ENCODE data around the gene CYP2D6.

Gene CYP2D6

DNA sequence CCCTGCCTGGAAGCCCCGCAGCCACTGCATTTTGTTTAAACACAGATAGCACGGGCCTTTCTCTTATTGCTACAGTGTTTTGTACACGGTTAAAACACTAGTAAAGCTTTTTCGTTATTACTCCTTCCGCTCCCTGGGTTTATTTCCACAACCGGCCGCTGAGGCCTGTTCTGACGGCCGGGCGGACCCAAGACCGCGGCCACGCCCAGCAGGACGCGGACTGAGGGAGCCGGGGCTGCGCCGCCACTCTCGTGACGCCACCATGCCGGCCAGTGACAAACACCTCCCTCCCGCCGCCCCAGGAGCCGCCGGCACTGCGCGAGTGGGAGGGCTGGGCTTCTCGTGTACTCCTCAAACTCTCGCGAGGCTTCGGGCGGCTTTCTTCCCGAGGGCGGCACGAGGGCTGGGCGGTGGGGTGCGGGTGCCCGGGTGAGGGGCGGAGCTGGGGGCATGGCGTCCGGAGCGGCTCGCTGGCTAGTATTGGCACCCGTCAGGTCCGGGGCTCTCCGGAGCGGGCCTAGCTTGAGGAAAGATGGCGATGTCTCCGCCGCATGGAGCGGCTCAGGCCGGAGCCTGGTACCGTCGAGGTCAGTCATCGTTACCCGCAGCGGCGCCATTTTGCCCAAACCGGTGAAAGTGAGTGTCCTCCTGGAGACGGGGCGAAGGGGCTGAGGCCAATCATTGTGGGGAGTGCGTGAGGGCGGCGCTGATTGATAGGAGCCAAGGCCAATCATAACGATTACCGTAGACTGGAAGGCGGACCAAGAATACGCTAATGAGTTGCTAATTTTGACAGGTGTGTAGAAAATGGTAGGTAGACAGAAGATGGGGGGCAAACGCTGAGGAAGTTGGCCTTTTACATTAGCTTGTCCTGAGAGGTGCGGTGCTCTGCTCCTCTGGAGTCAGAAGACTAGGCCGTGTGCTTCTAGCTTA lies 51.0 kb downstream of the CYP2D6 start, which contains the start of gene SMDT1:
TSS of gene SMDT1 (plus strand) at position 382 of the 933 bp plus-strand sequence. CDS start at position 451, 69 bp downstream.
- DNase-seq, result peak; percentile 96

DNA sequence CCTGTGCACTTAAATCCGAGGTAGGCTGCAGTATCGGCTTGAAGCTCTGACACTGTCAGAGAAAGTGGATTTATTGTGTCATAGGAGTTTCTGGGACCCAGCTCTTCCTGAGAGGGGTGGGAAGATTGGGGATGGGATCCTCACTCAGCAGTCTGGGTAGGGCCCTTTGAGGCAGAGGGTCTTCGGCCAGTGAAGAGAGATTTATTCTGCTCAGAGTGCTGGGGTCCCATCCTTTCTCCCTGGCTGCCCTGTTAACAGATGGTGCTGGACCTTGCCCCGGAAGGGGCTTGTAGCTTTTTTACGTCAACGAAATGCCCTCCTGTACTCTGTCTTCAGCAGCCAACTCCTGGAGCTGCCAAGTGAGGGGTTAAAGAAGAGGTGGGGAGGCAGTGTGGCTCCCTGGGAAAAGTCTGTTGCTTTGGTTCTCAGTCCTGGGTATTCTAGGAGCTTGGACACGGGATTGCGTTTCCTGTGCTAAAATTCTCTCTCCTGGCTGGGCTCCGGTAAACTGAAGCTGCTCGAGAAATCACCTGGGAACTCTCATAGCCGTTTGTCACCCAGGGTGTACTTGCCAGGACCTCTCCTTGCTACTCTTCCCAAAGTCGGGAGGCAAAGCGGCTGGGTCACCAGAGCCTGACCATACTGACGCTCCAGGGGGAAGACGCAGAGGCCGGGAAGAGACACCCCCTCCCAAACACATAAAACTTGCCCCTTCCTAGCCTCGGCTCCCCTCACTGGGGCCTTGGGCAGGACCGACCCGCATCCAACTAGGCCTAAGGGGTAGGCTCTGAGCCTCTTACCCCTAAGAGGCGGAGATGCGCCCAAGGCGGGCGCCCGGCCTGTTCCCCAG lies 51.9 kb downstream of the CYP2D6 start:
- no peak for DNase-seq

DNA sequence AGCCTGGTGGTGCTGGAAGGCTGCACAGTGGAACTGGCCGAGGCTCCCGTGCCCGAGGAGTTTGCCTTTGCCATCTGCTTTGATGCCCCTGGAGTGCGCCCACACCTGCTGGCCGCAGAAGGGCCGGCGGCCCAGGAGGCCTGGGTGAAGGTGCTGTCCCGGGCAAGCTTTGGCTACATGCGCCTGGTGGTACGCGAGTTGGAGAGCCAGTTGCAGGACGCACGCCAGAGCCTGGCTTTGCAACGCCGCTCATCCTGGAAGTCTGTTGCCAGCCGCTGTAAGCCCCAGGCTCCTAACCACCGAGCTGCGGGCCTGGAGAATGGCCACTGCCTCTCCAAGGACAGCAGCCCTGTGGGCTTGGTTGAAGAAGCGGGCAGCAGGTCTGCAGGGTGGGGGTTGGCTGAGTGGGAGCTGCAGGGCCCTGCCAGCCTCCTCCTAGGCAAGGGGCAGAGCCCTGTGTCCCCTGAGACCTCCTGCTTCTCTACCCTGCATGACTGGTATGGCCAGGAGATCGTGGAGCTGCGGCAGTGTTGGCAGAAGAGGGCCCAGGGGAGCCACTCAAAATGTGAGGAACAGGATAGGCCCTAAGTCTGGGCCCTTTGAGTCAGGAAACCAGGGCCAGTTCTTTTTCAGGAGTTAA lies 53.0 kb downstream of the CYP2D6 start:
- DNase-seq, result no peak

DNA sequence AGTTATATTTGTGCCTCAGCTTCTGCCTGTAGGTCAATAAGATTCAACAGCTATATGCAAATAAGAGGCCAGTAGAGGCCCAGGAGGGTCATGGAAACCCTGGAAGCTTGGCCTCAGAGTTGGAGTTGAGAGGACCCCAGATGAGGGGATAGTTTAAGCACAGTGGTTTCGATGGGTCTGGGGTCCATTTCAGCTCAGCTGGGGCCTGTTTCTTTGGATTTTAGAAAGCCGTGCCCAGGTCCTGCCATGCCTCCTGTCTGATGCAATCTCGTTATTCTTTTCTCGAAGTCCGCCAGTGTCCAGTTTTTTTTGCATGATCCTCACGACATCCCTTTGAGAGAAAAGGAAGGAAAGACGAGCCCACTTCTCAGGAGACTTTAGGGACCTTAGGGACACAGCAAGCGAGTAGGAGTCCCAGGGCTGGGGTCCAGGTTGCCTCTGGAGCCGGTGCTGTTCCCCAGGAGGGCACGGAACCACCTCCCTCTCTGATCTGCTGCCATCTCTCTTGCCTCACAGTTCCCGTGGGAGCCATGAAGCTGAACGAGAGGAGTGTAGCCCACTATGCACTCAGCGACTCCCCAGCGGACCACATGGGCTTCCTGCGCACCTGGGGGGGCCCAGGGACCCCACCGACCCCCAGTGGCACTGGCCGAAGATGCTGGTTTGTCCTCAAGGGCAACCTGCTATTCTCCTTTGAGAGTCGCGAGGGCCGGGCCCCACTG lies 53.7 kb downstream of the CYP2D6 start:
- no peak for DNase-seq
